HG03575 (cell line): ENCODE measurements around the gene TBX2.
"Not testable (repeated sequence)": the region's sequence is repeated elsewhere in the genome, so short reads cannot be mapped to it uniquely, and the experiment has no call there.

ENCODE experiments used
- ATAC-seq: cut with Tn5 transposase; IDR thresholded peaks from one replicate; pipeline ENCODE4 v1.9.1; 2021; ENCODE audit not compliant: unreplicated experiment, insufficient number of reproducible peaks, low FRiP score; ENCODE audit errors: extremely low read depth

The TBX2 gene

DNA sequence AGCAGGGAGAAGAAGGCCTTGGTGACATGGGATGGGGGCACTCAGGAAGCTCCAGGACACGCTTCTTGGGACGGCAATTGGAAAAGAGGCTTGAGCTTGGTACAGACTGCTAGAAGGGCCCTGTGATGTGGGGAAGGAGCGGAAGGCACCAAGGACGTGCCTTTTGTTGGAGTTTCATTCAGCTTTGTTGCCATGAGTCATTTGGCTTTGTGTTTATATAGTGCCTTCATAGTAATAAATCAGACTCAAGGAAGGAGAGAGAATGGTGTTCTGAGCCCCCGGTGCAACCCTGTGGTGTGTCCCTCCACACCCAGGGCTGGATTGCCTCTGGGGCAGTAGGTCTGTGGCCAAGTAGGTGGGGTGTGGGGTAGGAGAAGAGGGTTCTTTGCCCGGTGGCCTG is 45.2 kb downstream of the TBX2 start:
- ATAC-seq: no peak

DNA sequence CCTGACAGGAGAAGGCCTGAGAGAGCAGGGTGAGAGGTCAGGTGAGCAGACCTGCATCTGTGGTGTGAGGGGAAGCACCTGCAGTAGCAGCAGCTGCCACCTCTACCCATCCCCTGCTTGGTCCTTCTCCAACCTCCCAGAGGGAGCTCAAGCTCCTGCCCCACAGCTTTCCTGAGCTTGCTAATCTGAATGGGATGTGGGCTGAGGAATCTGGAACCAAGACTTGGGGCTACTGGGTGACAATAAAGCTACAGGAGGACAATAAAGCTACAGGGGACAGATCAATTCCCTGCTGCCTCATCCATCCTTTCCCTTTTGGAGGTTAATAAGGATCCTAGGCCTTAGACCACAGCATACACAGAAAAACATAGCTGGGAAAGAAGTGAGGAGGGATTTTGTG is 47.7 kb downstream of the TBX2 start:
- ATAC-seq: no peak

DNA sequence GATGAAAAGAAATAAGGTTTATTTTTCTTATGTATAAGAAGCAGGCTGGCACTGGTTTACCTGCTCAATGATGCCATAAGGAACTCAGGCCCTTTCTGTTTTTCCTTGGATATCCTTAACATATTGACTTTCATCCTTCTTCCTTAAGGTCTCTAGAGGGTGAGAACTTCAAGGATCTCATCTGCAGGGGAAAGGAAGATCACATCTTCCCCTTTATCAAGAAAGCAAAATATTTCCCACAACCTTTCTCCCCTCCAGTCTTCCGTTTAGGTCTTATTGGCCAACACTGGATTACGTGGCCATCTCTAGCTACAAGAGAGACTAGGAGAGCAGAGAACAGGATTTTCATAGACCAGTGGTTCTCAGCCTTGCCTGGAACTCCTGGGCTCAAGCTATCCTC is 48.4 kb downstream of the TBX2 start:
- no peak for ATAC-seq

GRCh38 chr17:61449140-61449539 is 49.5 kb downstream of the TBX2 start:
- not testable (repeated sequence) for ATAC-seq

DNA sequence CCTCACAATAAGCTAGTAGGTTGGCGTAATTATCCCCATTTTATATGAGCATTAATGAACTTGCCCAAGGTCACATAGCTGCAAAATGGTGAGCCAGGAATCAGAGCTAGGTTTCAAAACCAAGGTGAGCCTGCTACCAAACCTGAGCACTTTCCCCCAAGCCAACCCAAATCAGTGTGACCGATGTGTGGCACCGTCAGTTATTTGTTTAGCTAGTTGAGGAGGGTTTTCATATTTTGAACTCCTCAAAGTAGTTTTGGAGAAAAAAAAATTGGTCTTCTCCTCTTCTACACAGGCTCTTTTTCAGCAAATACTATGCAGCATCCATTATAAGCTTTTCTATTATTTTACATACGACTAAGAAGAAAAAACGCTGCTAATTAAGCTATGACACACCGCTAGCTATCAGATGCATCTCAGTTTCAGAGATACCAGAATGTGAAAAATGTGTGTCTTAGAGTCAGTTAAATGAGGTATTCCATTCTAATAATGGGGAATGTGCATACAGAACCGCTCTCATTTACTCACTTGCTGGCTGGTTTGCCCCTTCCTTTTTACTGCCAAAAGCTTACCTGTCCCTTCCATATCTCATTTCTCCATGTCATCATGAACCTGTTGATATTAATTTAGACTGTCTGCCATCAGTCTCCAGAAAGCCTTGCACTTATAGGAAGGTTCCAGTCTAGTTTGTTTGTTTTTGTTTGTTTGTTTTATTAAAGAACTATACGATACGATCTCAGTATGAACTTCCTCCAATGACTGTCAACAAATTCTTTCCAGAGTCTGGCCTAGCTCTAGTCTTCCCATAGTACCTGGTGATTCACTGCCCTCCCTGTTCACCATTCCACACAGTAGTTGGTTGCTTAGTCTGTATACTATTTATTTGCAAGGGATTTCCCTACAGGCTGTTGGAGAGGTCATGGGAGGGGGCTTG is 50.3 kb downstream of the TBX2 start:
- no peak for ATAC-seq

GRCh38 chr17:61450641-61451537 is 51.2 kb downstream of the TBX2 start:
- no peak for ATAC-seq

DNA sequence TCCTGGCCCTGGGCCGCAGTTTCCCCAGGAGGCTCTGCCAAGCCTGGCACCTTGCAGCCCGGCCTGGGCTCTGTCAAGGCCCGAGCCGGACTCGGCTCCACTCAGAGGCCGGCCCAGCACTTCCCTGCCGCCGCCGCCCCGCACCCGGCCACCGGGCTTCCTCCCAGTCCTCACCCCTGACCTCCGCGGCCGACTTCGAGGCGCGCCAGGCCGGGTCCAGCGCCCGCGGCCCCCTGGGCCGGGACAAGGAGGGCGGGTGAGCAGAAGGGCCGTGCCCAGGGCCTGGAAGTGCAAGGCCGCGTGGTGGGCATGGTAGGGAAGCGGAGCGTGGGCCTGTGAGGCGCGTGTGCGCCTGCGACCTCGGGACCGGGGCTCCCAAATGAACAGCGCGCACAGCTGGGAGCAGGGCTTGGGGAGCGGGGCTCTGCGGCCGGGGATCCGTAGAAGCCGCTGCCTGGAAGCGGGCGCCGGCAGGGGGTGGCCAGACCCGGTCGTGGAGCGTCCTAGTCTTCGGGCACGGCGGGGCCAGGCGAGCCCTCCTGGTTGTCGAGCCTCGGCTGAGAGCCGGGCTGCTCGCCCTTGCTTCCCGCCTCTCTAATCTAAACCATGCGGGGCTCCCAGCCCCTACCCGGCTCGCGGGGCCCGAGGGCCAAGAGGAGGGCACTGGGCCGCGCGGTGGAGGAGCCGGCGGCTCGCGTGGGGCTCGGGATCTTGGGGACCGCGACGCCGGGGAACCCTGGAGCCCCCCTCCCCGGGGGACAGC is 52.1 kb downstream of the TBX2 start:
- no peak for ATAC-seq

- no peak for ATAC-seq
These were observed 53.0 kb downstream of the TBX2 start, which contains the start of gene TBX4 for GRCh38 chr17:61452301-61453290. TBX4 (plus strand) TSS chr17:61452422; CDS start chr17:61456491, 4,069 bp downstream.

DNA sequence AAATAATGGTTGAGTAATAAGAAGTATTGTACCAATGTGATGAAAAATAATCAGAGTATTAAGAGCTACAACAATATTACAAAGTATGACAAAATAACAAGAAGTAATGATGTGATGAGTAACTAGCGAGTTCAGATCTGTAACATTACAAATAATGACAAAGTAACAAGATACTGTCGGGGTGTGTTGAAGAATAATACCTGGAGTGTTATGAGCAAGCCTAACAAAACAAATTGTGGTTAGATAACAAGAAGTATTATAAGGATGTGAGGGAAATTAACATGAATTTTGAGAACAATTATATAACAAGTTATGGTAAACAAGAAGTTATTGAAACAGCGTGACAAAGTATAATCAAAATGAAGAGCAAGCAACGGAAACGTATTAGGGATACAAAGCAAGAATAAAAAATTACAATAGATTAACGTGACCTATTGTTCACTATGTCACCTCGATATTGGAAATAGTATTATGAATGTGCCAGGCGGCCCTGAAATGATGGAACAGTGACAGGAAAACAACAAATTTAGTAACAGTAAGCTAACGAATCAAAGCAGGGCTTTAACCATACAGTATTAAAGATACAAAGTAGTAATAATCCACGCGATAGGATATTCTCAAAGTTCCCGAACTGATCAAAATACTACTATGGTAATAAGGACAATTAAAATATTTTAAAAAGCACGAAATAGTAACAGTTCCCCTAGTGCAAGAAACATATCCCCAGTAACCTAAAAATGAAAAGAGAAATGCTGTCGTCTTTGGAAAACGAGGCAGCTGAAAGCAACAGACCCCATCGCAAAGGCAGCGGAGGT is 54.1 kb downstream of the TBX2 start:
- ATAC-seq: no peak

DNA sequence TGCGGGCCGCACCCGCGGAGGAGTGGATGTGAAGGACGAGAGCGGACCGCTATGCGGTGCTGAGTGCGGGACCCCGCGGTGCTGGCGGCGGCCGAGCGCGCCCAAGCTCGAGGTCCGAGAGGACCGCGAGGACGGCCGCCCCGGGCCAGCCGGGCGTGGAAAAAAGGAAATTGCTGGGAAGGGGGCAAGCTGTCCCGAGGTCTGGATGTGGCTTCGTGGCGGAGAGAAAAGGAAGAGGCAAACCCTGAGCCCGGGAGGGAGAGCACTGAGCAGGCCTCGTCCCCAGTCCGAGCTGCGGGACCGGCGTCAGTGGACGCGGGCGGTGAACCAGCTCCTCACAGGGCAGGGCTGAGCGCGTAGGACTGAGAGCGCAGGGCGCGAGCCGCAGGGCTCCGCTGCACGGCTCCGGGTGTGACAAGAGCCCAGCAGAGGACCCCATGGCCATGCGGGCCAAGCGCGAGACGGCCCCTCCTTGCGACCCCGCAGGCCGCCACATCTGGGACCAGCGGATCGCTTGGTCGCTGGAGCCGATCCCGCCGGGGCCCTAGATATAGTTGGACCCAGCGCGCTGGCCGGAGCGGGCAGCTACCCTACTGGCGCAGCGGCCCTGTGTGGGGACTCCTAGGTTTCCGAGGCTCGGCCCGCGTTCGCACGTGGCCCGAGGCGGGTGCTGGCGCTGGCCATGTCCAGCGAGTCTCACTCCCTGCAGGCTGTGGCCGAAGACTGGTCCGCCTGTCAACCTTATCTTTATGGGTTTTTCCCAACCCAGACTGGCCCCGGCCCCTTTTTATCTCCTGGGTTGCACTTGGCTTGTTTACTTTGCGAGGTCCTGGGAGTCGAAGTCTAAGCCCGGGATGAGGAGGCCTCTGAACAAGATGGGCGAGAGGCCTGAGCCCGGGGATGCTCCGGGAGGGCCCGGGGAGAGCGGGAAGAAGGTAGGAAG is 55.0 kb downstream of the TBX2 start:
- ATAC-seq: no peak

DNA sequence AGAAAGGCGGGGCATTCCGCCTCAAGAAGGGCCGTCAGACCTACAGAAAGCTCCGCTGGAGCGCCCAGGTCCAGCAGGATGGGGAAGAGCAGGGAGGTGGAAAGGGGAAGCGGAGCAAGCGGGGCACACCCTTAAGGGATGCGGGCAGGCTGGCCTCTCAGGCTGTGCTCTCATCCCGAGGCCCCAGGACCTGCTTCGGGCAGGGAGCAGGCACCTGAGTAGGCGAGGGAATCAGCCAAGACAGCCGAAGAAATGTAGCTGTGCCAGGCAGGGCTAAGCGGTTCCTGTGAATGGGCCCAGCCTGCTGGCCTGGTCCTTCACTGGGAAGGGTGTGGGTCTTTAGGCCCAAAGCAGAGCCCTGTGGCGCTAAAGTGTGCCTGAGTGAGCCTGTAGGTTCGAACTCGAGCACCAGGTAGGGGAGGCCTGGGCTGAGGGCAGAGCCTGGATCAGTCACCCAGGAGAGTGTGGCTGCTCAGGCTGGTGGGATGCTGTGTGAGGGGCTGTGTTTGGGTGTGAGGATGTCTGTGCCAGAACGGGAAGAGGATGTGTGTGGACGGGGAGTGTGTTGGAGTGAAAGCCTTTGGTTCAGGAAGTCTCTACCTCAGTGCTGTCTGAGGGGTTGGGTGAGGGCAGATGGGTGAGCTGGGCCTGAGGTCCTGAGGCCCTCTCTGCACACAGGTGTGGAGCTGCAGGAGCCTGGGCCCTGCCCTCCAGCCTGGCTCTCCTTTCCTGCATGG is 55.8 kb downstream of the TBX2 start:
- no peak for ATAC-seq

DNA sequence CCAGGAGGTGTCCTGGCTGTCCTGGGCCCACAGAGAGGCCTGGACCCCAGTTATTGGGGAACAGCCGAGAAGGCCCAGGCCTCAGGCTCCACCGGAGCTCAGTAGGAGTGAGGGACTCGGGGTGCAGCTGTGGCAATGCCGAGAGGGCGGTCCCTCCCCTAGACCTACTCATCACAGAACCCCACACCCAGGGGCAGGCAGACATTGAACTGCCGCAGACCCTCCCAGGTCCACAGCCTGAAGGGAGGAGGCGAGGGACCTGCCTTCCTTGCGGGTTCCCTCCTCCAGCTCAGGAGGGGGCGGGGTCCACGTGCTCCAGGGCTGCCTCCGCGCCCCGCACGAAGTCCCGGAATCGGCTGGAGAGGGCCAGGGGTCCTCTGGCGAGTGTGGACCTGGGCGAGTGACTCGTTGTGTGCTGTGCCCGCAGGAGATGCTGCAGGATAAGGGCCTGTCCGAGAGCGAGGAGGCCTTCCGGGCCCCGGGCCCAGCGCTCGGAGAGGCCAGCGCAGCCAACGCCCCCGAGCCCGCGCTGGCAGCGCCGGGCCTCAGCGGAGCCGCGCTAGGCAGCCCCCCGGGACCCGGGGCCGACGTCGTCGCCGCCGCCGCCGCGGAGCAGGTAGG is 56.5 kb downstream of the TBX2 start:
- no peak for ATAC-seq

DNA sequence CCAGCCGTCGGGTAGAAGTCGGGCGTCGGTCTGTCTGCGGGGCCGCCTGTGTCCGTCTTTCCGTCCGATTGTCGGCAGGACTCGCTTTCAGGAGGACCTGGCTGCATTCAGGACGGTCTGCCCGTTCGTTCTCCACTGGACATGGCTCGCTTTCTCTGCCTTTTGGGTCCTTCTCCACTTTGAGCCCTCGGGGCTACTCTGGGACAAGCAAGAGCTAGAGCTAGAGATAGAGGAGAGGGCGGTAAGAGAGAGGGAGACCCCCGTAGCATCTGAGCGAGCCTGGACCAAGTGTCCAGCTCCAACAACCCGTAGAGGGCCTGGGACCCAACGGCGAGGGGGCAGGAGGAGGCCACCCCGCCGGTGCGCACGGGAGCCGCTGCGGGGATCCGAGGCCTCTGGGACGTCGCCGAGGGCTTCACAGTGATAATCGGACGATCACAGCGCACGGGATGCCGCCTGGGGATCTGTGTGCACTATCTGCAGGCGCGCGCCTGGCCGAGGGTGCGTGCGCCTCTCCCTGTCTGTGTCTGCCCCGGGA is 57.1 kb downstream of the TBX2 start:
- no peak for ATAC-seq

GRCh38 chr17:61457226-61457983 is 57.8 kb downstream of the TBX2 start:
- ATAC-seq: no peak
